HCT116 (cell line): ENCODE results near the gene BAZ1B. TPM values are rescaled to one million over a fixed set of nuclear protein-coding genes. Genes with fewer than 3 reads are reported as not detected.

Experiments
- ATAC-seq: fragments of 200-7000 bp; cut with Tn5 transposase; 2 replicates; pipeline ENCODE4 v1.9.1; 2020; ENCODE audit warnings: mild to moderate bottlenecking, moderate library complexity
- BruUV-seq: library from RNA; stranded (reverse); fragments of 400-500 nt; replicated peaks from 2 replicates; lab custom pipeline; 2021; lab: Mats Ljungman, UMichigan
- CTCF ChIA-PET: fragments of 300-600 bp; sonication (Branson Sonifier 250); formaldehyde crosslinking; loops from one replicate; lab custom pipeline; 2021; ENCODE audit warnings: antibody characterized with exemption; lab: Charles Lee
- POLR2A ChIA-PET: fragments of 300-600, 350-600 bp; sonication (Branson Sonifier 250); formaldehyde crosslinking; loops from one replicate; lab custom pipeline; 2021; ENCODE audit warnings: antibody characterized with exemption; lab: Charles Lee
- RAD21 ChIA-PET, 2 experiments: fragments of 300-600 bp; sonication (Branson Sonifier 250); formaldehyde crosslinking; loops; one replicate each; lab custom pipeline; 2023; ENCODE audit warnings: low total read pairs in 2 of 2; ENCODE audit not compliant: uncharacterized antibody in 2 of 2, unreplicated experiment in 2 of 2, low non-redundant PET in 1 of 2; lab: Charles Lee
- DNase-seq: peaks from one replicate; pipeline ENCODE4 v3.0.0-alpha.2; 2010; ENCODE audit warnings: low read depth, low spot score
- H2AFZ ChIP-seq: fragments of 200-600 bp; shearing (Covaris generic), sonication (generic); 2 replicates; pipeline ENCODE4 v1.6.1; 2017; ENCODE audit warnings: low read depth, mixed run types, mixed read lengths, antibody characterized with exemption, low read length; ENCODE audit not compliant: poor library complexity, severe bottlenecking
- H3K27ac ChIP-seq: 2 replicates; pipeline ENCODE4 v1.5.1; 2012; ENCODE audit warnings: low read depth, low read length
- H3K27me3 ChIP-seq: fragments of 200-600 bp; sonication (generic); 2 replicates; pipeline ENCODE4 v1.6.1; 2016; ENCODE audit warnings: mixed run types, low read length, mixed read lengths; ENCODE audit not compliant: insufficient read depth
- H3K36me3 ChIP-seq, 2 experiments: fragments of 200-500 bp in 1 of 2; fragments of 200-600 bp in 1 of 2; sonication (Bioruptor generic) in 1 of 2; sonication (generic) in 1 of 2; 2 replicates each; pipeline versions ENCODE4 v1.5.1 to v1.6.1; 2014 to 2016; ENCODE audit warnings: low read length in 2 of 2, inconsistent platforms in 1 of 2, mixed read lengths in 1 of 2, mixed run types in 1 of 2; ENCODE audit not compliant: insufficient read depth in 2 of 2, control insufficient read depth in 1 of 2
- H3K4me1 ChIP-seq, 2 experiments: fragments of 200-600 bp in 1 of 2; sonication (generic) in 1 of 2; 2 replicates each; pipeline versions ENCODE4 v1.5.1 to v1.6.1; 2012 to 2017; ENCODE audit warnings: low read length in 2 of 2, inconsistent platforms in 1 of 2, mild to moderate bottlenecking in 1 of 2, mixed read lengths in 1 of 2, mixed run types in 1 of 2, moderate library complexity in 1 of 2; ENCODE audit not compliant: insufficient read depth in 2 of 2, control insufficient read depth in 1 of 2
- H3K4me2 ChIP-seq: fragments of 200-600 bp; sonication (generic); 2 replicates; pipeline ENCODE4 v1.6.1; 2017; ENCODE audit warnings: mixed run types, low read length, mixed read lengths
- H3K4me3 ChIP-seq, 2 experiments: fragments of 200-600 bp in 1 of 2; sonication (generic) in 1 of 2; replicated peaks in 1 of 2; 2 replicates each; pipeline ENCODE4 v1.5.1; 2011 to 2016; ENCODE audit warnings: low read length in 2 of 2, control low read depth in 1 of 2, low read depth in 1 of 2, mild to moderate bottlenecking in 1 of 2, mixed read lengths in 1 of 2, mixed run types in 1 of 2
- H3K79me2 ChIP-seq: fragments of 200-600 bp; sonication (generic); 2 replicates; pipeline ENCODE4 v1.6.1; 2017; ENCODE audit warnings: mild to moderate bottlenecking, mixed run types, low read length, moderate library complexity, mixed read lengths; ENCODE audit not compliant: insufficient read depth
- H3K9ac ChIP-seq: fragments of 200-600 bp; sonication (generic); 2 replicates; pipeline ENCODE4 v1.6.1; 2016; ENCODE audit warnings: low read length, mixed read lengths
- H3K9me2 ChIP-seq: fragments of 200-600 bp; sonication (generic), shearing (Covaris generic); 2 replicates; pipeline ENCODE4 v1.6.1; 2017; ENCODE audit warnings: mixed run types, mild to moderate bottlenecking, moderate library complexity; ENCODE audit not compliant: insufficient read depth
- H3K9me3 ChIP-seq, 2 experiments: fragments of 200-500 bp in 1 of 2; fragments of 200-600 bp in 1 of 2; sonication (Bioruptor generic) in 1 of 2; sonication (generic) in 1 of 2; 2 replicates each; pipeline ENCODE4 v1.6.1; 2014 to 2017; ENCODE audit warnings: low read length in 2 of 2, mixed read lengths in 2 of 2, inconsistent platforms in 1 of 2, low read depth in 1 of 2, mild to moderate bottlenecking in 1 of 2, mixed run types in 1 of 2, moderate library complexity in 1 of 2; ENCODE audit not compliant: control insufficient read depth in 1 of 2, insufficient read depth in 1 of 2
- H4K20me1 ChIP-seq: fragments of 200-600 bp; sonication (generic), shearing (Covaris generic); 2 replicates; pipeline ENCODE4 v1.6.1; 2017; ENCODE audit warnings: mixed run types, mild to moderate bottlenecking, moderate library complexity; ENCODE audit not compliant: insufficient read depth
- ATF3 ChIP-seq: IDR thresholded peaks from 2 replicates; pipeline ENCODE4 v1.6.1; 2012
- CBX3 ChIP-seq: IDR thresholded peaks from 2 replicates; pipeline ENCODE4 v1.6.1; 2012; ENCODE audit warnings: low read depth
- CEBPB ChIP-seq: IDR thresholded peaks from 2 replicates; pipeline ENCODE4 v1.6.1; 2012; ENCODE audit warnings: low read depth
- EZH2 ChIP-seq: fragments of 200-600 bp; sonication (generic); IDR thresholded peaks from 2 replicates; pipeline ENCODE4 v1.6.1; 2017; ENCODE audit warnings: antibody characterized with exemption, mixed run types
- MAX ChIP-seq: IDR thresholded peaks from 2 replicates; pipeline ENCODE4 v1.6.1; 2012
- POLR2A ChIP-seq: IDR thresholded peaks from 2 replicates; pipeline ENCODE4 v1.7.0; 2011; ENCODE audit warnings: borderline replicate concordance; ENCODE audit not compliant: insufficient read depth, insufficient read length; ENCODE audit errors: extremely low read depth
- POLR2AphosphoS5 ChIP-seq: IDR thresholded peaks from 2 replicates; pipeline ENCODE4 v1.6.1; 2011; ENCODE audit warnings: mild to moderate bottlenecking, low read depth, low read length, moderate library complexity
- SIN3A ChIP-seq: IDR thresholded peaks from 2 replicates; pipeline ENCODE4 v1.6.1; 2012; ENCODE audit warnings: low read depth
- SRF ChIP-seq: IDR thresholded peaks from 2 replicates; pipeline ENCODE4 v1.6.1; 2012; ENCODE audit warnings: low read depth
- TCF7L2 ChIP-seq: IDR thresholded peaks from 2 replicates; pipeline ENCODE4 v1.7.0; 2011; ENCODE audit warnings: borderline replicate concordance, inconsistent platforms; ENCODE audit not compliant: insufficient read depth, insufficient read length; ENCODE audit errors: extremely low read depth
- YY1 ChIP-seq: IDR thresholded peaks from 2 replicates; pipeline ENCODE4 v1.6.1; 2011; ENCODE audit warnings: low read length, low read depth, moderate library complexity, mild to moderate bottlenecking; ENCODE audit not compliant: insufficient replicate concordance; ENCODE audit errors: extremely low read depth
- ZBTB33 ChIP-seq: IDR thresholded peaks from 2 replicates; pipeline ENCODE4 v1.6.1; 2011; ENCODE audit warnings: mild to moderate bottlenecking, low read length, moderate library complexity; ENCODE audit not compliant: insufficient replicate concordance; ENCODE audit errors: extremely low read depth
- intact Hi-C: fragments of 100-400 bp; cut with micrococcal nuclease; formaldehyde crosslinking; loops from 2 replicates; pipeline ENCODE4 v1.10.0; 2022
- total RNA-seq: library from RNA; stranded (reverse); gene quantifications from one replicate; pipeline ENCODE4 v1.2.1, GENCODE V29; 2021; ENCODE audit not compliant: unreplicated experiment

The BAZ1B gene
- total RNA-seq, 1 experiment from 2014 or later: 81.1 TPM

GRCh38 chr7:73570977-73571376, 48.9 kb upstream of the BAZ1B start:
- RAD21 ChIA-PET: no interaction called here
- TF ChIP-seq YY1 (no peak), SIN3A (no peak), CBX3 (no peak), POLR2A (no peak), EZH2 (no peak), CEBPB (no peak), ATF3 (no peak), POLR2AphosphoS5 (no peak), MAX (no peak), SRF (no peak), ZBTB33 (no peak), TCF7L2 (no peak)

More at GRCh38 chr7:73570977-73571376, 48.9 kb upstream of the BAZ1B start:
- Histone ChIP-seq H3K4me1 (peaks cover 1 to 6% of the 10 kb centered on the region in 2 experiments; a peak in 3 of 4 replicates), H3K4me2 (no peak overlapping the region), H3K36me3 (peaks cover 48 to 51% of the 10 kb centered on the region in 2 experiments), H3K27ac (no peak overlapping the region), H4K20me1 (no peaks in the 10 kb centered on the region), H3K4me3 (no peak overlapping the region), H3K9me2 (no peaks in the 10 kb centered on the region), H3K79me2 (peaks cover 31% of the 10 kb centered on the region; the same call in 1 of the 2 replicates), H3K9me3 (no peaks in the 10 kb centered on the region), H3K27me3 (no peaks in the 10 kb centered on the region), H2AFZ (no peak overlapping the region), H3K9ac (no peak overlapping the region)
- intact Hi-C loops: no loop called here
- POLR2A ChIA-PET: no interaction called here
- ATAC-seq (no peak), DNase-seq (no peak)
- CTCF ChIA-PET: no interaction called here
- BruUV-seq: no TSS peak
